ENCODE results near the gene TET3. TPM values are rescaled to one million over a fixed set of nuclear protein-coding genes. Genes with fewer than 3 reads are reported as not detected.

Gene TET3
- total RNA-seq, 1 donor from 2014 or later = 23.0 TPM

GRCh38 chr2:73985308-73986084 is 786 bp downstream of the TET3 start:
- TF ChIP-seq, protein P1, sequence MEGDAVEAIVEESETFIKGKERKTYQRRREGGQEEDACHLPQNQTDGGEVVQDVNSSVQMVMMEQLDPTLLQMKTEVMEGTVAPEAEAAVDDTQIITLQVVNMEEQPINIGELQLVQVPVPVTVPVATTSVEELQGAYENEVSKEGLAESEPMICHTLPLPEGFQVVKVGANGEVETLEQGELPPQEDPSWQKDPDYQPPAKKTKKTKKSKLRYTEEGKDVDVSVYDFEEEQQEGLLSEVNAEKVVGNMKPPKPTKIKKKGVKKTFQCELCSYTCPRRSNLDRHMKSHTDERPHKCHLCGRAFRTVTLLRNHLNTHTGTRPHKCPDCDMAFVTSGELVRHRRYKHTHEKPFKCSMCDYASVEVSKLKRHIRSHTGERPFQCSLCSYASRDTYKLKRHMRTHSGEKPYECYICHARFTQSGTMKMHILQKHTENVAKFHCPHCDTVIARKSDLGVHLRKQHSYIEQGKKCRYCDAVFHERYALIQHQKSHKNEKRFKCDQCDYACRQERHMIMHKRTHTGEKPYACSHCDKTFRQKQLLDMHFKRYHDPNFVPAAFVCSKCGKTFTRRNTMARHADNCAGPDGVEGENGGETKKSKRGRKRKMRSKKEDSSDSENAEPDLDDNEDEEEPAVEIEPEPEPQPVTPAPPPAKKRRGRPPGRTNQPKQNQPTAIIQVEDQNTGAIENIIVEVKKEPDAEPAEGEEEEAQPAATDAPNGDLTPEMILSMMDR (IDR thresholded peaks at IDR 0.05; ENCODE audit: unreplicated experiment) = no peak
- peak; percentile 53 for DNase-seq (ENCODE audit: low spot score)
- H3K27ac Mint-ChIP-seq (ENCODE audit: unreplicated experiment) = peak overlapping the region; percentile 83
- H3K4me1 Mint-ChIP-seq (ENCODE audit: unreplicated experiment) = peaks cover 45% of the 10 kb centered on the region
- H3K36me3 Mint-ChIP-seq (ENCODE audit: low read depth, unreplicated experiment) = peaks cover 21% of the 10 kb centered on the region
- peaks cover 24% of the 10 kb centered on the region for H3K27me3 Mint-ChIP-seq (ENCODE audit: unreplicated experiment)
- no peaks in the 10 kb centered on the region for H3K9me3 Mint-ChIP-seq (ENCODE audit: unreplicated experiment)
- H3K4me3 Mint-ChIP-seq (ENCODE audit: unreplicated experiment) = peak overlapping the region; percentile 93

DNA sequence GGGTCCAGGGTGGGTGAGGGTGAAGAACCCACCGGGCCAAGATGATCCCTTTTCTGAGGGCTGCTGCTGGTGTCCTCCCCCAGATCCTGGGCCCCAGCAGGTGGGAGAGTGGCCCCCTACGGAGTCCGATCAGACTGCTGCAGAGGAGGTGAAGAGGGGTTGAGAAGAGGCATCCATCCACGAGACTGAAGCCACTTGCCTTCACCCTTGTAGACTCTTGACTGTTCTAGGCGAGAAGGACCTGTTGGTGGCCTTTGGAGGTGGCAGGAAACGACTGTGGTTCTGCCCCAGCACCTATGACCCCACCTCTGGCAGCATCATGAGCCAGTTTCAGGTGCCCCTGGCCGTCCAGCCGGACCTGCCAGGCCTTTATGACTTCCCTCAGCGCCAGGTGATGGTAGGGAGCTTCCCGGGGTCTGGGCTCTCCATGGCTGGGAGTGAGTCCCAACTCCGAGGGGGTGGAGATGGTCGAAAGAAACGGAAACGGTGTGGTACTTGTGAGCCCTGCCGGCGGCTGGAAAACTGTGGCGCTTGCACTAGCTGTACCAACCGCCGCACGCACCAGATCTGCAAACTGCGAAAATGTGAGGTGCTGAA is 1.5 kb downstream of the TET3 start:
- TF ChIP-seq, protein P1 (IDR thresholded peaks at IDR 0.05; ENCODE audit: unreplicated experiment) = no peak
- no peak for DNase-seq (ENCODE audit: low spot score)
- Mint-ChIP-seq H3K9me3 (ENCODE audit: unreplicated experiment) (no peaks in the 10 kb centered on the region), H3K4me1 (ENCODE audit: unreplicated experiment) (peaks cover 43% of the 10 kb centered on the region), H3K27ac (ENCODE audit: unreplicated experiment) (no peak overlapping the region), H3K36me3 (ENCODE audit: low read depth, unreplicated experiment) (peaks cover 25% of the 10 kb centered on the region), H3K27me3 (ENCODE audit: unreplicated experiment) (peaks cover 22% of the 10 kb centered on the region), H3K4me3 (ENCODE audit: unreplicated experiment) (peak overlapping the region; percentile 93)

DNA sequence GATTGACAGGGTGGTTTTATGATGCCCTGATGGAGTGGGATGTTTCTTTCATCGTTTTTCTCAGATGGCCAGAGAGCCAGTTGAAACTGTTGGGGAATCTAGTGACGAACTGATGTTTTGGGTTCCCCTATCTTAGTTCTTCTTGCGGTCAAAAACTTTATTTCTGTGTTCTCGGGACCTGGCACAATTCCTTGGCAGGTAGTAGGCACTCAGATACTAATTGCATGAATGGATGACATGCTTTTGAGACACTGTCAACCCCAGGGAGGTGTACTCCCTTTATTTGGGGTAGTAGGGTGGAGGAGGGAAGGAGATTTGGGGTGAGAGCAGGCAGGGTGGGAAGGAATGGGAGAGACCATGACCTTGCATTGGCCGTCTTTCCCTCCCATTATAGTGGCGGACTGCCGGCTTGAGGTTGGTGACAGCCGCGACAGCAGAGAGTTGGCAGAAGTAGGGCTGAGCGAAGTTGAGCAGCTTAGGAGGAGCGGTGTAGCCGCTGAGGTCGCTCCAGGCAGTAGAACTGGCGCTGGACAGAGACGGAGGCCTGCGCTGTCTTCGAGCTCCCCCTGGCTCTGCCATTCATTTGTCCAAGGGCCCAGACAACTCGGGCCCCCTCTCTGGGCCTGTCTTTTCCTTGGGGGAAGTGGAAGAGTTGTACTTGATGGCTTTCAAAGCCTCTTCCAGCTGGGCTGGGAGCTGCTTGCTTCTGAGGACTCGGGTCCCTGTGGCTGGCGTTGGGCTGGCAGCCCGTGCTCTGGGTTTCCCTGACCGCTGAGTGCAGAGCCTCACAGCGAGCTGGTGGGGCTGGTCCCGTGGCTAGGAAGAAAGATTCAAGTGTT is 2.6 kb downstream of the TET3 start:
- peak overlapping the region; percentile 93 for H3K4me3 Mint-ChIP-seq (ENCODE audit: unreplicated experiment)
- TF ChIP-seq, protein P1 (IDR thresholded peaks at IDR 0.05; ENCODE audit: unreplicated experiment) = no peak
- H3K9me3 Mint-ChIP-seq (ENCODE audit: unreplicated experiment) = no peaks in the 10 kb centered on the region
- peak overlapping the region; percentile 20 for H3K27ac Mint-ChIP-seq (ENCODE audit: unreplicated experiment)
- H3K4me1 Mint-ChIP-seq (ENCODE audit: unreplicated experiment) = peaks cover 35% of the 10 kb centered on the region
- H3K27me3 Mint-ChIP-seq (ENCODE audit: unreplicated experiment) = peaks cover 20% of the 10 kb centered on the region
- DNase-seq (ENCODE audit: low spot score) = no peak
- H3K36me3 Mint-ChIP-seq (ENCODE audit: low read depth, unreplicated experiment) = peaks cover 29% of the 10 kb centered on the region

- no peak overlapping the region for H3K27ac Mint-ChIP-seq (ENCODE audit: unreplicated experiment)
- peaks cover 20% of the 10 kb centered on the region for H3K27me3 Mint-ChIP-seq (ENCODE audit: unreplicated experiment)
- TF ChIP-seq, protein P1 (IDR thresholded peaks at IDR 0.05; ENCODE audit: unreplicated experiment) = no peak
- peaks cover 30% of the 10 kb centered on the region for H3K36me3 Mint-ChIP-seq (ENCODE audit: low read depth, unreplicated experiment)
- peaks cover 35% of the 10 kb centered on the region for H3K4me1 Mint-ChIP-seq (ENCODE audit: unreplicated experiment)
- no peak for DNase-seq (ENCODE audit: low spot score)
- peak overlapping the region; percentile 93 for H3K4me3 Mint-ChIP-seq (ENCODE audit: unreplicated experiment)
- H3K9me3 Mint-ChIP-seq (ENCODE audit: unreplicated experiment) = no peaks in the 10 kb centered on the region
Observed at GRCh38 chr2:73987948-73988700, 3.4 kb downstream of the TET3 start.

All from endothelial cell (in vitro differentiated cells).